HEK293 (cell line): ENCODE measurements around the gene KIZ.

Experiments used
- CTCF ChIA-PET: fragments of 350-600 bp; formaldehyde crosslinking; extraction: SDS; loops from one replicate; lab custom pipeline; 2021; ENCODE audit warnings: antibody characterized with exemption; lab: Yijun Ruan, JAX
- POLR2A ChIA-PET: fragments of 300-600 bp; formaldehyde crosslinking; extraction: SDS; loops from one replicate; lab custom pipeline; 2020; ENCODE audit warnings: antibody characterized with exemption, inconsistent platforms; lab: Yijun Ruan, JAX
- H3K27ac ChIP-seq: fragments of 200-500 bp; sonication (Bioruptor generic); 2 replicates; pipeline ENCODE4 v1.5.1; 2014; ENCODE audit warnings: low read depth, low read length, control low read depth, inconsistent platforms; ENCODE audit errors: extremely low read depth
- H3K36me3 ChIP-seq, 2 experiments: fragments of 200-500 bp in 1 of 2; sonication (Bioruptor generic) in 1 of 2; 1 replicate in 1 of 2; 2 replicates in 1 of 2; pipeline ENCODE4 v1.5.1; 2014 to 2017; ENCODE audit warnings: inconsistent platforms in 2 of 2, low read length in 2 of 2; ENCODE audit not compliant: control insufficient read depth in 2 of 2, insufficient read depth in 1 of 2
- H3K4me1 ChIP-seq: fragments of 200-500 bp; sonication (Bioruptor generic); 2 replicates; pipeline ENCODE4 v1.5.1; 2014; ENCODE audit warnings: mild to moderate bottlenecking, low read length, inconsistent platforms; ENCODE audit not compliant: control insufficient read depth, insufficient read depth
- H3K4me3 ChIP-seq: 2 replicates; pipeline ENCODE4 v1.5.1; 2011; ENCODE audit warnings: low read depth, mild to moderate bottlenecking, control low read depth, low read length, moderate library complexity
- H3K9me3 ChIP-seq: fragments of 200-500 bp; sonication (Bioruptor generic); 2 replicates; pipeline ENCODE4 v1.5.1; 2014; ENCODE audit warnings: low read depth, low read length, inconsistent platforms; ENCODE audit not compliant: control insufficient read depth, insufficient read depth
- KLF10 ChIP-seq: fragments of 450-650 bp; IDR thresholded peaks from 2 replicates; pipeline ENCODE4 v1.5.1; 2018; ENCODE audit warnings: missing biosample characterization, mild to moderate bottlenecking, missing genetic modification characterization
- REPIN1 ChIP-seq: fragments of 450-650 bp; formaldehyde crosslinking; IDR thresholded peaks from 2 replicates; pipeline ENCODE4 v1.5.1; 2017; ENCODE audit warnings: missing biosample characterization, missing genetic modification characterization, low read depth
- SP3 ChIP-seq: fragments of 450-650 bp; formaldehyde crosslinking; IDR thresholded peaks from 2 replicates; pipeline ENCODE4 v1.5.1; 2016; ENCODE audit warnings: missing biosample characterization, missing genetic modification characterization
- TRIM28 ChIP-seq: IDR thresholded peaks from 2 replicates; pipeline ENCODE4 v1.6.1; 2011; ENCODE audit warnings: low read length, control low read depth, borderline replicate concordance
- ZBTB1 ChIP-seq: fragments of 450-650 bp; formaldehyde crosslinking; IDR thresholded peaks from 2 replicates; pipeline ENCODE4 v1.5.1; 2016; ENCODE audit warnings: missing biosample characterization, missing genetic modification characterization
- ZIC2 ChIP-seq: fragments of 450-650 bp; formaldehyde crosslinking; IDR thresholded peaks from 2 replicates; pipeline ENCODE4 v1.5.1; 2016; ENCODE audit warnings: missing biosample characterization, missing genetic modification characterization
- ZNF140 ChIP-seq: fragments of 450-650 bp; formaldehyde crosslinking; IDR thresholded peaks from 2 replicates; pipeline ENCODE4 v1.5.1; 2016; ENCODE audit warnings: missing biosample characterization, missing genetic modification characterization
- ZNF37A ChIP-seq: fragments of 450-650 bp; IDR thresholded peaks from 2 replicates; pipeline ENCODE4 v1.5.1; 2018; ENCODE audit warnings: missing biosample characterization, missing genetic modification characterization
- ZNF398 ChIP-seq: fragments of 450-650 bp; formaldehyde crosslinking; IDR thresholded peaks from 2 replicates; pipeline ENCODE4 v1.5.1; 2017; ENCODE audit warnings: missing biosample characterization, missing genetic modification characterization
- ZNF426 ChIP-seq: fragments of 450-650 bp; formaldehyde crosslinking; IDR thresholded peaks from 2 replicates; pipeline ENCODE4 v1.5.1; 2017; ENCODE audit warnings: missing biosample characterization, missing genetic modification characterization, mild to moderate bottlenecking, inconsistent platforms, moderate library complexity
- ZNF571 ChIP-seq: fragments of 450-650 bp; formaldehyde crosslinking; IDR thresholded peaks from 2 replicates; pipeline ENCODE4 v1.5.0; 2017; ENCODE audit warnings: missing biosample characterization, missing genetic modification characterization
- ZNF621 ChIP-seq: fragments of 450-650 bp; formaldehyde crosslinking; IDR thresholded peaks from 2 replicates; pipeline ENCODE4 v1.5.1; 2017; ENCODE audit warnings: missing biosample characterization, missing genetic modification characterization
- ZNF639 ChIP-seq: fragments of 450-650 bp; formaldehyde crosslinking; IDR thresholded peaks from 2 replicates; pipeline ENCODE4 v1.5.1; 2016; ENCODE audit warnings: missing biosample characterization, missing genetic modification characterization
- TF ChIP-seq, protein P1 (sequence below): fragments of 450-650 bp; formaldehyde crosslinking; IDR thresholded peaks from 2 replicates; pipeline ENCODE4 v1.5.1; 2016; ENCODE audit warnings: missing biosample characterization, missing genetic modification characterization

KIZ gene

GRCh38 chr20:21258411-21258810 is 132.5 kb downstream of the KIZ start:
- Histone ChIP-seq H3K36me3 (no peaks in the 10 kb centered on the region), H3K4me1 (no peaks in the 10 kb centered on the region), H3K27ac (no peak overlapping the region), H3K4me3 (no peak overlapping the region), H3K9me3 (no peaks in the 10 kb centered on the region)
- POLR2A ChIA-PET, result no interaction called here
- CTCF ChIA-PET, result interaction anchor here (0.8 kb wide), 1 partner anchor 20 kb away, joined by 6 read pairs; no protein-coding TSS in a partner anchor
- TF ChIP-seq ZNF621 (tag by site-specific recombination) (no peak), ZNF639 (tag by site-specific recombination) (no peak), ZNF571 (tag by site-specific recombination) (no peak)

DNA sequence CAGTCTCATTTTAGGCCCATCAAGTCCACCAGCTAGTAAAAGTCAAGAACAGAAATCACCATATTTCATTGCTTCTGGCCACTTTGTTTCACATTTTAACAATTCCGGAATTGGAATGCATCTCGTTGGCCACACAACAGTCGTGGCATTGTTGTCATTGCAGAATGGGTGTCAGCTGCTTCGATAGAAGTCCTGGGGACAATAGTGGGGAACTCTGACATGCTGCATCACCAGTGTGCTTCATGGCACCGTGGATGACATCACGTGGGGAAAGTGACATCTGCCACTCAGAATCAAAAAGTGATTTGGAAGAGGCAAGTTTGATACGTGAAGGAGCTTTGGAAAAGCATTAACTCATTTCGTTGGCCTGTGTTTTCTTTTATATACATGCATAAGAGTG is 133.5 kb downstream of the KIZ start:
- no peaks in the 10 kb centered on the region for H3K4me1 ChIP-seq
- no peak for TF ChIP-seq REPIN1 (tag by site-specific recombination)
- TF ChIP-seq, all 188 proteins: peak for 0
- Histone ChIP-seq H3K4me3 (no peak overlapping the region), H3K36me3 (no peaks in the 10 kb centered on the region), H3K9me3 (no peaks in the 10 kb centered on the region), H3K27ac (no peak overlapping the region)
- ChIA-PET CTCF (interaction anchor here (0.6 to 0.7 kb wide), 3 partner anchors 24 to 509 kb away, joined by 3 to 4 read pairs (median 4); no protein-coding TSS in a partner anchor), POLR2A (no interaction called here)

DNA sequence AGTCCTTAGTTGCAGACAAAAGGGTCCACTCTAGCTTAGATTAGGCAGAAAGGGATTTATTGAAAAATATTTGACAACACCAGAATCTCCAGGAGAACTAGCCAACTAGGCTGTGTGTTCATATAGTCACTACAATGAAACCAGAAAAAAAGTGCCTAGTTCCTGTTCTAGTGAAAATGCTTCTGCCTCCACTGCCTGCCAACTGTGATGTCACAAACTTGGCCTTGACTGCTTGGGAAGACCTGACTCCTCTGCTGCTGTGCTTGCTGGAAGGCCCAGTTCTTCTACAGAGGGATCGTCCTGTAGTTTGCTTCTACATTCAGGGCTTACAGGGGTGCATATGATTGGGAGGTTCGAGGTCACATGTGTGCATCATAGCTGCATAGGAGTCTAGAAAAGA is 136.9 kb downstream of the KIZ start:
- no peak for TF ChIP-seq TRIM28
- TF ChIP-seq, protein P1, sequence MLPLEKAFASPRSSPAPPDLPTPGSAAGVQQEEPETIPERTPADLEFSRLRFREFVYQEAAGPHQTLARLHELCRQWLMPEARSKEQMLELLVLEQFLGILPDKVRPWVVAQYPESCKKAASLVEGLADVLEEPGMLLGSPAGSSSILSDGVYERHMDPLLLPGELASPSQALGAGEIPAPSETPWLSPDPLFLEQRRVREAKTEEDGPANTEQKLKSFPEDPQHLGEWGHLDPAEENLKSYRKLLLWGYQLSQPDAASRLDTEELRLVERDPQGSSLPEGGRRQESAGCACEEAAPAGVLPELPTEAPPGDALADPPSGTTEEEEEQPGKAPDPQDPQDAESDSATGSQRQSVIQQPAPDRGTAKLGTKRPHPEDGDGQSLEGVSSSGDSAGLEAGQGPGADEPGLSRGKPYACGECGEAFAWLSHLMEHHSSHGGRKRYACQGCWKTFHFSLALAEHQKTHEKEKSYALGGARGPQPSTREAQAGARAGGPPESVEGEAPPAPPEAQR (tag by site-specific recombination), result no peak
- TF ChIP-seq ZNF140 (tag by site-specific recombination), result no peak
- no peak for TF ChIP-seq KLF10 (tag by site-specific recombination)
- TF ChIP-seq ZNF426 (tag by site-specific recombination), result no peak
- TF ChIP-seq ZBTB1, result no peak
- no peak for TF ChIP-seq SP3 (tag by site-specific recombination)
- TF ChIP-seq ZNF37A (tag by site-specific recombination), result no peak
- TF ChIP-seq, all 188 proteins: peak for 0
- Histone ChIP-seq H3K4me3 (no peak overlapping the region), H3K36me3 (no peaks in the 10 kb centered on the region), H3K27ac (no peak overlapping the region), H3K4me1 (no peaks in the 10 kb centered on the region), H3K9me3 (no peaks in the 10 kb centered on the region)
- POLR2A ChIA-PET, result no interaction called here
- CTCF ChIA-PET, result interaction anchor here (0.7 kb wide), 1 partner anchor 310 kb away, joined by 3 read pairs; no protein-coding TSS in a partner anchor

DNA sequence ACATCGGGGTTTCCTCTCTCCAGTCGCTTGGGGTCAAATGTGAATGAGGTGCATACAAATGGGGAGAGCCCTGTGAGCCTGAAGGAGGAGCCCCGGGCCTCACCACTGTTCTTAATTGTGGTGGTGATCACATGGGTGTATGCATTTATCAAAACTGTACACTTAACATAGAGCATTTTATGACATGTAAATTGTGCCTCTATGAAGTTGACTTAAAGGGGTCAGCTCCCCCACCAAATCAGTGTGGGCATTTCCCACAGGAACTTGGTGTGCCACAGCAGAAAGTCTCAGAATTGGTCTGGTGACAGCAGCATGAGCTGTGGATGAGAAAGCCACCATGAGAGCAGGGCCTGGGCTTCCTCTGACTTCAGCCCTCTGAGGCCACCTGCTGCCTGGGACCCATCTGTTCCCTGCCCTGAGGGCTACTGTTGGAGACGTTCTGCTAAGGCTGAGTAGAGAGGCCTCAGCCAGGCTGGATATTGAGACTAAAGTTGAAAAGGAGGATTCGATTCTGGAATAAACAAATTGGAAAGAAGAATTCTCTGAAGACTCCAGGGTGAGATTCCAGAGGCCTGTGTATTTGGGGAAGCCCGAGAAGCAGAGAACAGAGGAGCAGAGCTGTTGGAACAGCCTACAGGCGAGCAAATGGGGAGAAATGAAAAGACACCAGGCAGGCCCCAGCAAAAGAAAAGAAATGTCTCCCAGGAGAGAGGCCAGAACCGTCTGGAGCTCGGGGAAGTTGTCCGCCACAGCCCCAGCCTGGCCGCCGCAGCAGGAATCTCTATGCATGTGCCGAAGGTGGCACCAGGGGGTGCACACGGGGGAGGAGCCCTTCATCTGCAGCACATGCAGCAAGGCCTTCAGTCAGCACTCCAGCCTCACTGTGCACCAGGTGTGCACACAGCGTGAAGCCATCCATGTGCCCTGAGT is 139.6 kb downstream of the KIZ start:
- H3K4me3 ChIP-seq, result no peak overlapping the region
- H3K27ac ChIP-seq, result no peak overlapping the region
- TF ChIP-seq ZNF398 (tag by site-specific recombination) (no peak), ZIC2 (tag by site-specific recombination) (peak; percentile 38)
- no peaks in the 10 kb centered on the region for H3K9me3 ChIP-seq
- H3K36me3 ChIP-seq, result no peaks in the 10 kb centered on the region
- ChIA-PET POLR2A (interaction anchor here (0.6 kb wide), 1 partner anchor 11 kb away, joined by 4 read pairs; no protein-coding TSS in a partner anchor), CTCF (interaction anchor here (0.6 to 1.5 kb wide), 3 partner anchors 8 to 240 kb away, joined by 3 to 5 read pairs (median 4); no protein-coding TSS in a partner anchor)
- H3K4me1 ChIP-seq, result no peaks in the 10 kb centered on the region
